ENCODE measurements around the gene BABAM2. TPM values are rescaled to one million over a fixed set of nuclear protein-coding genes. Genes with fewer than 3 reads are reported as not detected.

The BABAM2 gene
- total and polyA plus RNA-seq, 8 donors = 27.1 to 49.2 (median 28.4) TPM

- intact Hi-C loops (cut with DNase I) = no loop called here
- ATAC-seq = no peak
- H3K4me3 ChIP-seq = no peak overlapping the region
- no peak for DNase-seq
- H3K9me3 ChIP-seq = no peaks in the 10 kb centered on the region
- no peak overlapping the region for H3K27ac ChIP-seq
- H3K27me3 ChIP-seq = no peaks in the 10 kb centered on the region
- peaks cover 0 to 6% of the 10 kb centered on the region in 2 donors for H3K4me1 ChIP-seq
- TF ChIP-seq CTCF (IDR thresholded peaks at IDR 0.05) = no peak
- H3K36me3 ChIP-seq = peaks cover 0 to 12% of the 10 kb centered on the region in 2 donors
Observed at GRCh38 chr2:28322456-28322855, 431.9 kb downstream of the BABAM2 start.

GRCh38 chr2:28322981-28323396, 432.5 kb downstream of the BABAM2 start:
- TF ChIP-seq CTCF (IDR thresholded peaks at IDR 0.05) = no peak
- no peak for ATAC-seq
- no peaks in the 10 kb centered on the region for H3K9me3 ChIP-seq

GRCh38 chr2:28325173-28325566, 434.6 kb downstream of the BABAM2 start:
- ATAC-seq = no peak
- H3K27ac ChIP-seq = no peak overlapping the region

More at GRCh38 chr2:28322981-28323396, 432.5 kb downstream of the BABAM2 start:
- Histone ChIP-seq H3K27me3 (no peaks in the 10 kb centered on the region), H3K4me3 (no peak overlapping the region), H3K27ac (no peak overlapping the region), H3K4me1 (peaks cover 0 to 10% of the 10 kb centered on the region in 2 donors), H3K36me3 (peaks cover 0 to 12% of the 10 kb centered on the region in 2 donors)
- intact Hi-C loops (cut with DNase I) = no loop called here
- no peak for DNase-seq

GRCh38 chr2:28325567-28326468, 435.3 kb downstream of the BABAM2 start:
- ATAC-seq (no peak), DNase-seq (no peak)
- peaks cover 0 to 10% of the 10 kb centered on the region in 2 donors for H3K4me1 ChIP-seq
- H3K9me3 ChIP-seq = no peaks in the 10 kb centered on the region
- H3K36me3 ChIP-seq = peaks cover 0 to 4% of the 10 kb centered on the region in 2 donors
- no peak overlapping the region for H3K27ac ChIP-seq
- intact Hi-C loops (cut with DNase I) = no loop called here
- no peak for TF ChIP-seq CTCF (IDR thresholded peaks at IDR 0.05)
- H3K27me3 ChIP-seq = no peaks in the 10 kb centered on the region
- no peak overlapping the region for H3K4me3 ChIP-seq

More at GRCh38 chr2:28325173-28325566, 434.6 kb downstream of the BABAM2 start:
- Histone ChIP-seq H3K27me3 (no peaks in the 10 kb centered on the region), H3K36me3 (peaks cover 0 to 8% of the 10 kb centered on the region in 2 donors), H3K9me3 (no peaks in the 10 kb centered on the region), H3K4me1 (peaks cover 0 to 10% of the 10 kb centered on the region in 2 donors), H3K4me3 (no peak overlapping the region)
- intact Hi-C loops (cut with DNase I) = no loop called here
- no peak for DNase-seq
- TF ChIP-seq CTCF (IDR thresholded peaks at IDR 0.05) = no peak

- TF ChIP-seq CTCF (IDR thresholded peaks at IDR 0.05) = no peak
- no peaks in the 10 kb centered on the region for H3K9me3 ChIP-seq
- peaks cover 0 to 10% of the 10 kb centered on the region in 2 donors for H3K4me1 ChIP-seq
- no peak overlapping the region for H3K27ac ChIP-seq
- DNase-seq (no peak), ATAC-seq (no peak)
- H3K36me3 ChIP-seq = peaks cover 0 to 4% of the 10 kb centered on the region in 2 donors
- H3K4me3 ChIP-seq = no peak overlapping the region
- intact Hi-C loops (cut with DNase I) = no loop called here
- no peaks in the 10 kb centered on the region for H3K27me3 ChIP-seq
Observed at GRCh38 chr2:28326469-28326805, 435.9 kb downstream of the BABAM2 start.

All from left lung (tissue), 10 donors.